Cerebellar nuclear complex (tissue), 1 donor: Measurements from ENCODE around the gene GDPD4.

Experiments used
- DNase-seq, 2 experiments: peaks; one replicate each; lab custom pipeline; 2025; lab: John Stamatoyannopoulos, UW

The GDPD4 gene

GRCh38 chr11:77205467-77206263 lies 95.8 kb downstream of the GDPD4 start:
- no peak for DNase-seq

GRCh38 chr11:77204754-77205466 lies 96.6 kb downstream of the GDPD4 start:
- DNase-seq: no peak

GRCh38 chr11:77203901-77204753 lies 97.4 kb downstream of the GDPD4 start:
- DNase-seq: no peak

GRCh38 chr11:77202941-77203900 lies 98.3 kb downstream of the GDPD4 start:
- no peak for DNase-seq

- no peak for DNase-seq
Measured at GRCh38 chr11:77201991-77202841, 99.3 kb downstream of the GDPD4 start.

- DNase-seq: no peak
Measured at GRCh38 chr11:77201370-77201769, 100.1 kb downstream of the GDPD4 start.

- DNase-seq: no peak
Measured at GRCh38 chr11:77200351-77201268, 100.9 kb downstream of the GDPD4 start.

GRCh38 chr11:77199137-77199745 lies 102.2 kb downstream of the GDPD4 start:
- no peak for DNase-seq

GRCh38 chr11:77198440-77198849 lies 103.0 kb downstream of the GDPD4 start:
- no peak for DNase-seq

- no peak for DNase-seq
Measured at GRCh38 chr11:77197626-77198320, 103.7 kb downstream of the GDPD4 start.

- DNase-seq: no peak
Measured at GRCh38 chr11:77196961-77197360, 104.5 kb downstream of the GDPD4 start.

- no peak for DNase-seq
Measured at GRCh38 chr11:77195071-77195755, 106.3 kb downstream of the GDPD4 start.

GRCh38 chr11:77193911-77194830 lies 107.3 kb downstream of the GDPD4 start:
- no peak for DNase-seq

GRCh38 chr11:77193167-77193566 lies 108.3 kb downstream of the GDPD4 start:
- DNase-seq: no peak

- no peak for DNase-seq
Measured at GRCh38 chr11:77191823-77192495, 109.5 kb downstream of the GDPD4 start.

GRCh38 chr11:77191429-77191822 lies 110.1 kb downstream of the GDPD4 start:
- no peak for DNase-seq
